ENCODE measurements around the gene GPR107.
"Not testable (repeated sequence)": the region's sequence is repeated elsewhere in the genome, so short reads cannot be mapped to it uniquely, and the experiment has no call there.

Gene GPR107

GRCh38 chr9:130053504-130054324 is at the start of gene GPR107:
Gene GPR107, plus strand, starts transcription at chr9:130053906. Its CDS starts 27 bp downstream, at chr9:130053933.
- peak; percentile 87 for DNase-seq

- DNase-seq = no peak
These were observed 49.7 kb upstream of the GPR107 start for GRCh38 chr9:130003943-130004552.

GRCh38 chr9:130006952-130007351 is 46.8 kb upstream of the GPR107 start:
- not testable (repeated sequence) for DNase-seq

GRCh38 chr9:130008538-130008937 is 45.2 kb upstream of the GPR107 start:
- no peak for DNase-seq

- not testable (repeated sequence) for DNase-seq
These were observed 44.2 kb upstream of the GPR107 start for GRCh38 chr9:130009546-130009945.

GRCh38 chr9:130010151-130010988 is 43.3 kb upstream of the GPR107 start:
- no peak for DNase-seq

- DNase-seq = no peak
These were observed 40.4 kb upstream of the GPR107 start for GRCh38 chr9:130013326-130013725.

GRCh38 chr9:130015353-130016019 is 38.2 kb upstream of the GPR107 start:
- DNase-seq = no peak

- DNase-seq = no peak
These were observed 36.6 kb upstream of the GPR107 start for GRCh38 chr9:130017076-130017475.

- DNase-seq = not testable (repeated sequence)
These were observed 36.2 kb upstream of the GPR107 start for GRCh38 chr9:130017510-130017909.

GRCh38 chr9:130018265-130018664 is 35.4 kb upstream of the GPR107 start:
- no peak for DNase-seq

- DNase-seq = no peak
These were observed 33.1 kb upstream of the GPR107 start for GRCh38 chr9:130020618-130021017.

- DNase-seq = no peak
These were observed 32.6 kb upstream of the GPR107 start for GRCh38 chr9:130021123-130021522.

GRCh38 chr9:130021842-130022241 is 31.9 kb upstream of the GPR107 start:
- DNase-seq = not testable (repeated sequence)

GRCh38 chr9:130022566-130023143 is 31.1 kb upstream of the GPR107 start:
- DNase-seq = no peak

- no peak for DNase-seq
These were observed 30.4 kb upstream of the GPR107 start for GRCh38 chr9:130023144-130023787.

GRCh38 chr9:130023994-130024596 is 29.6 kb upstream of the GPR107 start:
- DNase-seq = no peak

GRCh38 chr9:130024597-130024994 is 29.1 kb upstream of the GPR107 start:
- no peak for DNase-seq

- DNase-seq = no peak
These were observed 26.9 kb upstream of the GPR107 start for GRCh38 chr9:130026583-130027340.

- no peak for DNase-seq
These were observed 26.0 kb upstream of the GPR107 start for GRCh38 chr9:130027533-130028365.
